HepG2 (cell line): ENCODE measurements around the gene SND1. TPM values are rescaled to one million over a fixed set of nuclear protein-coding genes. Genes with fewer than 3 reads are reported as not detected.

Source experiments
- ATF5 ChIP-seq: sonication (generic); formaldehyde crosslinking; IDR thresholded peaks from 2 replicates; pipeline ENCODE4 v1.4.0; 2020; ENCODE audit warnings: mild to moderate bottlenecking, low read depth, missing genetic modification reagents
- CERS6 ChIP-seq: sonication (generic); formaldehyde crosslinking; IDR thresholded peaks from 2 replicates; pipeline ENCODE4 v1.5.0; 2020; ENCODE audit warnings: missing genetic modification reagents
- HNRNPH1 ChIP-seq: fragments of 200-400 bp; formaldehyde crosslinking; optimal IDR thresholded peaks from 2 replicates; pipeline ENCODE3; 2017; ENCODE audit warnings: mild to moderate bottlenecking, low read depth, low read length
- JARID2 ChIP-seq: sonication (generic); formaldehyde crosslinking; IDR thresholded peaks from 2 replicates; pipeline ENCODE4 v1.8.1; 2023; ENCODE audit warnings: missing genetic modification reagents, inconsistent platforms; ENCODE audit not compliant: insufficient replicate concordance
- KLF12 ChIP-seq: sonication (generic); formaldehyde crosslinking; IDR thresholded peaks from 2 replicates; pipeline ENCODE4 v1.4.0; 2020; ENCODE audit warnings: missing genetic modification reagents, borderline replicate concordance
- LBX2 ChIP-seq: sonication (generic); formaldehyde crosslinking; IDR thresholded peaks from 2 replicates; pipeline ENCODE4 v1.5.0; 2020; ENCODE audit warnings: missing genetic modification reagents, mild to moderate bottlenecking, borderline replicate concordance
- MNT ChIP-seq: fragments of 450-650 bp; IDR thresholded peaks from 2 replicates; pipeline ENCODE4 v1.6.1; 2016
- MTF2 ChIP-seq: sonication (generic); formaldehyde crosslinking; IDR thresholded peaks from 2 replicates; pipeline ENCODE4 v1.5.0; 2020; ENCODE audit warnings: missing genetic modification reagents, borderline replicate concordance
- NFYB ChIP-seq: sonication (generic); formaldehyde crosslinking; IDR thresholded peaks from 2 replicates; pipeline ENCODE4 v1.4.0; 2020; ENCODE audit warnings: missing genetic modification reagents
- PPARG ChIP-seq: conservative IDR thresholded peaks from 2 replicates; pipeline ENCODE4 v1.6.1; 2016; ENCODE audit warnings: missing biosample characterization, missing genetic modification reagents
- RAD21 ChIP-seq: fragments of 450-650 bp; formaldehyde crosslinking; IDR thresholded peaks from 2 replicates; pipeline ENCODE4 v1.5.0; 2020; ENCODE audit warnings: mild to moderate bottlenecking
- SALL2 ChIP-seq: sonication (generic); formaldehyde crosslinking; IDR thresholded peaks from 2 replicates; pipeline ENCODE4 v1.8.1; 2023; ENCODE audit warnings: mild to moderate bottlenecking, missing genetic modification reagents, inconsistent platforms
- SNRNP70 ChIP-seq: fragments of 200-400 bp; formaldehyde crosslinking; IDR thresholded peaks from 2 replicates; pipeline ENCODE4 v1.6.1; 2017; ENCODE audit warnings: mild to moderate bottlenecking, low read depth, low read length, moderate library complexity
- SRF ChIP-seq: IDR thresholded peaks from 2 replicates; pipeline ENCODE4 v1.6.1; 2011; ENCODE audit warnings: mild to moderate bottlenecking, low read depth, low read length, moderate library complexity
- ZFP1 ChIP-seq: IDR thresholded peaks from 2 replicates; pipeline ENCODE4 v1.6.1; 2016
- ZFP37 ChIP-seq: sonication (generic); formaldehyde crosslinking; IDR thresholded peaks from 2 replicates; pipeline ENCODE4 v1.4.0; 2020; ENCODE audit warnings: missing genetic modification reagents, borderline replicate concordance
- ZGPAT ChIP-seq: IDR thresholded peaks from 2 replicates; pipeline ENCODE4 v1.6.1; 2016; ENCODE audit warnings: mild to moderate bottlenecking
- ZNF232 ChIP-seq: sonication (generic); formaldehyde crosslinking; IDR thresholded peaks from 2 replicates; pipeline ENCODE4 v1.4.0; 2020; ENCODE audit warnings: missing genetic modification reagents, borderline replicate concordance
- ZNF367 ChIP-seq: sonication (generic); formaldehyde crosslinking; IDR thresholded peaks from 2 replicates; pipeline ENCODE4 v1.4.0; 2020; ENCODE audit warnings: missing genetic modification reagents, borderline replicate concordance
- ZNF460 ChIP-seq: sonication (generic); formaldehyde crosslinking; IDR thresholded peaks from 2 replicates; pipeline ENCODE4 v1.5.1; 2020; ENCODE audit warnings: missing genetic modification reagents, mild to moderate bottlenecking, borderline replicate concordance
- ZNF547 ChIP-seq: sonication (generic); formaldehyde crosslinking; IDR thresholded peaks from 2 replicates; pipeline ENCODE4 v1.5.1; 2020; ENCODE audit warnings: mild to moderate bottlenecking, missing genetic modification reagents
- ZNF768 ChIP-seq: sonication (generic); formaldehyde crosslinking; IDR thresholded peaks from 2 replicates; pipeline ENCODE4 v1.4.0; 2020; ENCODE audit warnings: missing genetic modification reagents
- ZNF83 ChIP-seq: sonication (generic); formaldehyde crosslinking; IDR thresholded peaks from 2 replicates; pipeline ENCODE4 v1.4.0; 2020; ENCODE audit warnings: missing genetic modification reagents, mild to moderate bottlenecking, borderline replicate concordance
- polyA plus RNA-seq, 8 experiments: library from polyadenylated mRNA; depleted of rRNA in 3 of 8; stranded (reverse) in 7 of 8; unstranded in 1 of 8; fragments of >200 nt; fragmentation: Illumina TruSeq in 4 of 8; extraction: Trizol in 4 of 8; gene quantifications; 2 replicates each; pipeline versions ENCODE4 v1.2.1 to v1.2.3, GENCODE V29; 2011 to 2016; ENCODE audit warnings: low read depth in 4 of 8, missing spikeins in 1 of 8, mixed read lengths in 1 of 8; ENCODE audit not compliant: insufficient read depth in 1 of 8
- total RNA-seq, 5 experiments: library from RNA; depleted of rRNA; stranded (reverse); fragments of >200 nt; fragmentation: Illumina TruSeq; extraction: Trizol; gene quantifications; 2 replicates each; pipeline ENCODE4 v1.2.3, GENCODE V29; 2016; ENCODE audit warnings: low read depth in 1 of 5

The SND1 gene
- total and polyA plus RNA-seq, 2 of the 13 experiments (the other 11 are each of a cell fraction or from before 2014, with no cell fraction given) = 110 to 182 TPM

- TF ChIP-seq KLF12 (CRISPR knock-in tag) (peak; percentile 69; the same call in 1 of the 2 replicates), SRF (peak; percentile 95), ZNF460 (CRISPR knock-in tag) (0 out of 2 replicates have a peak, but pooled peaks have one; percentile 40), MNT (peak; percentile 60), PPARG (CRISPR knock-in tag) (peak; percentile 30; the same call in 1 of the 2 replicates), SALL2 (CRISPR knock-in tag) (0 out of 2 replicates have a peak, but pooled peaks have one; percentile 17), ZFP1 (no peak), NFYB (CRISPR knock-in tag) (peak; percentile 93), ZNF768 (CRISPR knock-in tag) (0 out of 2 replicates have a peak, but pooled peaks have one; percentile 17), RAD21 (CRISPR knock-in tag) (peak; percentile 45; the same call in 1 of the 2 replicates), ZNF83 (CRISPR knock-in tag) (peak; percentile 69; the same call in 1 of the 2 replicates), ZNF367 (CRISPR knock-in tag) (0 out of 2 replicates have a peak, but pooled peaks have one; percentile 63), HNRNPH1 (no peak), ATF5 (CRISPR knock-in tag) (peak; percentile 6; the same call in 1 of the 2 replicates), ZFP37 (peak; percentile 48; the same call in 1 of the 2 replicates), ZNF547 (CRISPR knock-in tag) (peak; percentile 70), SNRNP70 (no peak), ZGPAT (CRISPR knock-in tag) (peak; percentile 82; the same call in 1 of the 2 replicates), CERS6 (CRISPR knock-in tag) (0 out of 2 replicates have a peak, but pooled peaks have one; percentile 15), LBX2 (CRISPR knock-in tag) (peak; percentile 35; the same call in 1 of the 2 replicates), JARID2 (CRISPR knock-in tag) (no peak), ZNF232 (peak; percentile 64; the same call in 1 of the 2 replicates), MTF2 (CRISPR knock-in tag) (peak; percentile 82; the same call in 1 of the 2 replicates)
Observed at GRCh38 chr7:127651556-127652332, at the start of gene SND1 (continued).
